ENCODE results near the gene LHCGR.
"Not testable (repeated sequence)": the region's sequence is repeated elsewhere in the genome, so short reads cannot be mapped to it uniquely, and the experiment has no call there.

DNA sequence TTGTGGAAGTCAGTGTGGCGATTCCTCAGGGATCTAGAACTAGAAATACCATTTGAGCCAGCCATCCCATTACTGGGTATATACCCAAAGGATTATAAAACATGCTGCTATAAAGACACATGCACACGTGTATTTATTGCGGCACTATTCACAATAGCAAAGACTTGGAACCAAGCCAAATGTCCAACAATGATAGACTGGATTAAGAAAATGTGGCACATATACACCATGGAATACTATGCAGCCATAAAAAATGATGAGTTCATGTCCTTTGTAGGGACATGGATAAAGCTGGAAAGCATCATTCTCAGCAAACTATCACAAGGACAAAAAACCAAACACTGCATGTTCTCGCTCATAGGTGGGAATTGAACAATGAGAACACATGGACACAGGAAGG is 16.3 kb downstream of the LHCGR start:
- TF ChIP-seq, protein P1, sequence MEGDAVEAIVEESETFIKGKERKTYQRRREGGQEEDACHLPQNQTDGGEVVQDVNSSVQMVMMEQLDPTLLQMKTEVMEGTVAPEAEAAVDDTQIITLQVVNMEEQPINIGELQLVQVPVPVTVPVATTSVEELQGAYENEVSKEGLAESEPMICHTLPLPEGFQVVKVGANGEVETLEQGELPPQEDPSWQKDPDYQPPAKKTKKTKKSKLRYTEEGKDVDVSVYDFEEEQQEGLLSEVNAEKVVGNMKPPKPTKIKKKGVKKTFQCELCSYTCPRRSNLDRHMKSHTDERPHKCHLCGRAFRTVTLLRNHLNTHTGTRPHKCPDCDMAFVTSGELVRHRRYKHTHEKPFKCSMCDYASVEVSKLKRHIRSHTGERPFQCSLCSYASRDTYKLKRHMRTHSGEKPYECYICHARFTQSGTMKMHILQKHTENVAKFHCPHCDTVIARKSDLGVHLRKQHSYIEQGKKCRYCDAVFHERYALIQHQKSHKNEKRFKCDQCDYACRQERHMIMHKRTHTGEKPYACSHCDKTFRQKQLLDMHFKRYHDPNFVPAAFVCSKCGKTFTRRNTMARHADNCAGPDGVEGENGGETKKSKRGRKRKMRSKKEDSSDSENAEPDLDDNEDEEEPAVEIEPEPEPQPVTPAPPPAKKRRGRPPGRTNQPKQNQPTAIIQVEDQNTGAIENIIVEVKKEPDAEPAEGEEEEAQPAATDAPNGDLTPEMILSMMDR (IDR thresholded peaks at IDR 0.05): not testable (repeated sequence)
- TF ChIP-seq POLR2A, EP300 (IDR thresholded peaks at IDR 0.05): not testable (repeated sequence)
